Endothelial cell of umbilical vein (primary cell): ENCODE measurements around the gene HUNK.

ENCODE experiments used
- EZH2 ChIP-seq: IDR thresholded peaks from 2 replicates; pipeline ENCODE4 v1.6.1; 2012; ENCODE audit warnings: borderline replicate concordance, low read depth, mild to moderate bottlenecking, moderate library complexity, low read length, inconsistent platforms; ENCODE audit not compliant: severe bottlenecking
- JUN ChIP-seq: IDR thresholded peaks from 2 replicates; pipeline ENCODE4 v1.6.1; 2011; ENCODE audit warnings: borderline replicate concordance, low read depth; ENCODE audit not compliant: insufficient read length, insufficient read depth
- POLR2A ChIP-seq: IDR thresholded peaks from 2 replicates; pipeline ENCODE4 v1.6.1; 2012; ENCODE audit warnings: low read depth, mild to moderate bottlenecking, control low read depth, low read length
- POLR2AphosphoS5 ChIP-seq: IDR thresholded peaks from 2 replicates; pipeline ENCODE4 v1.6.1; 2012; ENCODE audit warnings: low read depth, mild to moderate bottlenecking, control low read depth, low read length, moderate library complexity; ENCODE audit not compliant: insufficient read depth
- TF ChIP-seq, protein P1 (sequence below): IDR thresholded peaks from 2 replicates; pipeline ENCODE4 v1.6.1; 2011; ENCODE audit not compliant: insufficient read depth, insufficient read length
- TF ChIP-seq, protein P2 (sequence below), 2 donors: IDR thresholded peaks; 1 replicate in 1 of 2; 2 replicates in 1 of 2; pipeline ENCODE4 v1.5.1; 2011; ENCODE audit warnings: low read length in 2 of 2, mild to moderate bottlenecking in 2 of 2, moderate library complexity in 2 of 2, control low read depth in 1 of 2, inconsistent platforms in 1 of 2, low read depth in 1 of 2; ENCODE audit not compliant: insufficient read depth in 1 of 2; ENCODE audit errors: extremely low read depth in 1 of 2

DNA sequence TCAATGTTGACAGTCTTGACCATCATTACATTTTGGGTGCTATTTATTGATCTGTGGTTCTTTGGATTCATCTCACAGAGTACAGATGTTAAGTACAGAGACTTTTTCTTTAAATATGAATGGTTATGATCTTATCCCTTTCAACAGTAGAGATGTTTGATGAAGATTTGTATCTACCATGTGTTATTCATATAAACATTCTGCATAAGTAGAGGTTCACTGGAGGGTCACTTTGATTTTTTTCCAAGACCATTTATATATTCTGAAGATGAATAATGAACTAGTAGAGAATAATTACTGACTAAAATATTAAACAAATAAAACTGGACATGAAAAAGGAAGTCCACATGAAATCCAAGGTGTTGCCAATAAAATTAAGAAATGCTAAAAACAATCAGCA is 28.6 kb upstream of the HUNK start:
- TF ChIP-seq, protein P1, sequence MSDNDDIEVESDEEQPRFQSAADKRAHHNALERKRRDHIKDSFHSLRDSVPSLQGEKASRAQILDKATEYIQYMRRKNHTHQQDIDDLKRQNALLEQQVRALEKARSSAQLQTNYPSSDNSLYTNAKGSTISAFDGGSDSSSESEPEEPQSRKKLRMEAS = no peak
- TF ChIP-seq, protein P2, sequence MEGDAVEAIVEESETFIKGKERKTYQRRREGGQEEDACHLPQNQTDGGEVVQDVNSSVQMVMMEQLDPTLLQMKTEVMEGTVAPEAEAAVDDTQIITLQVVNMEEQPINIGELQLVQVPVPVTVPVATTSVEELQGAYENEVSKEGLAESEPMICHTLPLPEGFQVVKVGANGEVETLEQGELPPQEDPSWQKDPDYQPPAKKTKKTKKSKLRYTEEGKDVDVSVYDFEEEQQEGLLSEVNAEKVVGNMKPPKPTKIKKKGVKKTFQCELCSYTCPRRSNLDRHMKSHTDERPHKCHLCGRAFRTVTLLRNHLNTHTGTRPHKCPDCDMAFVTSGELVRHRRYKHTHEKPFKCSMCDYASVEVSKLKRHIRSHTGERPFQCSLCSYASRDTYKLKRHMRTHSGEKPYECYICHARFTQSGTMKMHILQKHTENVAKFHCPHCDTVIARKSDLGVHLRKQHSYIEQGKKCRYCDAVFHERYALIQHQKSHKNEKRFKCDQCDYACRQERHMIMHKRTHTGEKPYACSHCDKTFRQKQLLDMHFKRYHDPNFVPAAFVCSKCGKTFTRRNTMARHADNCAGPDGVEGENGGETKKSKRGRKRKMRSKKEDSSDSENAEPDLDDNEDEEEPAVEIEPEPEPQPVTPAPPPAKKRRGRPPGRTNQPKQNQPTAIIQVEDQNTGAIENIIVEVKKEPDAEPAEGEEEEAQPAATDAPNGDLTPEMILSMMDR (IDR thresholded peaks at IDR 0.05; ENCODE audit: extremely low read depth in 1 of 2, insufficient read depth in 1 of 2, low read depth in 1 of 2, low read length in 2 of 2) = no peak
- TF ChIP-seq EZH2 = no peak
- TF ChIP-seq POLR2A = no peak
- no peak for TF ChIP-seq POLR2AphosphoS5
- no peak for TF ChIP-seq JUN
